Fibroblast of the aortic adventitia (primary cell): ENCODE measurements around the gene AMPH. TPM values are rescaled to one million over a fixed set of nuclear protein-coding genes. Genes with fewer than 3 reads are reported as not detected.

Experiments
- DNase-seq: peaks from one replicate; pipeline ENCODE4 v3.0.0-alpha.2; 2010; ENCODE audit warnings: low read depth
- H3K4me3 ChIP-seq: 2 replicates; pipeline ENCODE4 v1.5.1; 2011; ENCODE audit warnings: low read depth, mild to moderate bottlenecking, control low read depth, low read length, moderate library complexity
- CTCF ChIP-seq: IDR thresholded peaks from 2 replicates; pipeline ENCODE4 v1.5.1; 2011; ENCODE audit warnings: mild to moderate bottlenecking, low read length, control low read depth, inconsistent platforms; ENCODE audit not compliant: insufficient read depth
- total RNA-seq: library from RNA; depleted of rRNA; stranded (reverse); fragments of >200 nt; gene quantifications from 2 replicates; pipeline ENCODE4 v1.2.3, GENCODE V29; 2012; ENCODE audit warnings: low replicate concordance

AMPH gene
- total RNA-seq, 1 donor, result 2.4 TPM

- peak; percentile 1 for TF ChIP-seq CTCF
- peak; percentile 1 for DNase-seq
These were observed 206.3 kb downstream of the AMPH start for GRCh38 chr7:38424750-38425463.

GRCh38 chr7:38413784-38414183, 217.4 kb downstream of the AMPH start:
- no peak for TF ChIP-seq CTCF
- DNase-seq, result no peak
- H3K4me3 ChIP-seq, result no peak overlapping the region

More at GRCh38 chr7:38424750-38425463, 206.3 kb downstream of the AMPH start:
- H3K4me3 ChIP-seq, result no peak overlapping the region

- peak; percentile 26 for TF ChIP-seq CTCF
- peak; percentile 8 for DNase-seq
- no peak overlapping the region for H3K4me3 ChIP-seq
These were observed 219.8 kb downstream of the AMPH start for GRCh38 chr7:38411404-38411803.

- no peak for TF ChIP-seq CTCF
- no peak overlapping the region for H3K4me3 ChIP-seq
- no peak for DNase-seq
These were observed 221.1 kb downstream of the AMPH start for GRCh38 chr7:38410056-38410455.

GRCh38 chr7:38409531-38409930, 221.6 kb downstream of the AMPH start:
- DNase-seq, result no peak
- no peak for TF ChIP-seq CTCF
- H3K4me3 ChIP-seq, result no peak overlapping the region

GRCh38 chr7:38398725-38399321, 232.3 kb downstream of the AMPH start:
- peak; percentile 96 for TF ChIP-seq CTCF
- DNase-seq, result peak; percentile 61
- no peak overlapping the region for H3K4me3 ChIP-seq
